ENCODE measurements around the gene CASP2. TPM values are rescaled to one million over a fixed set of nuclear protein-coding genes. Genes with fewer than 3 reads are reported as not detected.
A peak's percentile ranks its signal among the peaks of the same experiment; 100 is the strongest.
"Not testable (repeated sequence)": the region's sequence is repeated elsewhere in the genome, so short reads cannot be mapped to it uniquely, and the experiment has no call there.

The CASP2 gene
- total and polyA plus RNA-seq, 2 of the 13 experiments (the other 11 are each of a cell fraction or from before 2014, with no cell fraction given): 10.2 to 13.7 TPM

DNA sequence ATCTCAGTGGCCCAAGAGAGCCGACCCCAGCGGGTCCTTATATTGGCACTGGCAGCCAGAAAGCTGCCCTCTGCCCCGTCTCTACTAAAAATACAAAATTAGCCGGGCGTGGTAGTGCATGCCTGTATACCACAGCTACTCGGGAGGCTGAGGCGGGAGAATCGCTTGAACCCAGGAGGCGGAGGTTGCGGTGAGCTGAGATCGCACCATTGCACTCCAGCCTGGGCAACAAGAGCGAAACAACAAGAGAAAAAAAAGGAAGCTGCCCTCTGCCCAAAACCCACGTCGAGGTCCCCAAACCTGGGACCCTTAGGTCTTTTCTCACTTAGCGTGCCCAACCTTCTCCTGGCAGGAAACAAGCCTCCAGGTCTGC lies 24.0 kb upstream of the CASP2 start:
- Histone ChIP-seq H3K9ac (ENCODE audit: insufficient read depth, low read depth, low read length) (peak overlapping the region; percentile 88), H3K27ac (ENCODE audit: extremely low read length, insufficient read depth, low read length) (peak overlapping the region; percentile 92), H3K4me3 (replicated peaks in 1 of 3; ENCODE audit: insufficient read depth in 1 of 3, low read depth in 2 of 3, low read length in 3 of 3) (peak overlapping the region; percentile 80 to 94 (median 94)), H3K4me1 (ENCODE audit: insufficient read depth, low read length) (peaks cover 35% of the 10 kb centered on the region), H3K79me2 (ENCODE audit: insufficient read depth, low read length) (peaks cover 12% of the 10 kb centered on the region), H3K36me3 (replicated peaks in 1 of 2; ENCODE audit: control insufficient read depth in 1 of 2, insufficient read depth in 2 of 2, low read length in 2 of 2) (peaks cover 4 to 18% of the 10 kb centered on the region in 2 experiments; a peak in 4 of 5 replicates), H3K4me2 (ENCODE audit: low read depth, low read length) (peak overlapping the region; percentile 77)
- intact Hi-C loops (cut with micrococcal nuclease; ENCODE audit: unreplicated experiment): loop anchor here (2.0 kb wide), 1 partner anchor 15 kb away; no protein-coding TSS in a partner anchor
- TF ChIP-seq ZNF883 (CRISPR knock-in tag; IDR thresholded peaks at IDR 0.05; ENCODE audit: not compliant biosample characterization) (peak; percentile 8), ZBTB38 (CRISPR knock-in tag; IDR thresholded peaks at IDR 0.05) (peak; percentile 71)
- BruUV-seq (replicated peaks); H3K27me3 ChIP-seq (ENCODE audit: control insufficient read depth in 1 of 2, insufficient read depth in 2 of 2, low read length in 2 of 2); H3K9me3 ChIP-seq (ENCODE audit: low read length); CTCF ChIA-PET (ENCODE audit: low intra/inter-chr PET ratio, low total read pairs); H2AFZ ChIP-seq (ENCODE audit: low read length); in situ Hi-C loops (cut with HindIII; ENCODE audit: extremely low pct_ligation_motif_present, low pct_unique_long_range_greater_than_20kb); ATAC-seq; DNase-seq (ENCODE audit: low spot score); H4K20me1 ChIP-seq (ENCODE audit: insufficient read depth, low read length); FAIRE-seq: not testable (repeated sequence)
- POLR2A ChIA-PET: interaction anchor here (1.2 to 3.6 kb wide), 10 partner anchors 15 to 129 kb away, joined by 5 to 44 read pairs (median 12); partner anchors contain the start of gene CASP2
- 69% methylated on average over 15 of the region's 15 CpGs for WGBS (ENCODE audit: low lambda C conversion rate)

DNA sequence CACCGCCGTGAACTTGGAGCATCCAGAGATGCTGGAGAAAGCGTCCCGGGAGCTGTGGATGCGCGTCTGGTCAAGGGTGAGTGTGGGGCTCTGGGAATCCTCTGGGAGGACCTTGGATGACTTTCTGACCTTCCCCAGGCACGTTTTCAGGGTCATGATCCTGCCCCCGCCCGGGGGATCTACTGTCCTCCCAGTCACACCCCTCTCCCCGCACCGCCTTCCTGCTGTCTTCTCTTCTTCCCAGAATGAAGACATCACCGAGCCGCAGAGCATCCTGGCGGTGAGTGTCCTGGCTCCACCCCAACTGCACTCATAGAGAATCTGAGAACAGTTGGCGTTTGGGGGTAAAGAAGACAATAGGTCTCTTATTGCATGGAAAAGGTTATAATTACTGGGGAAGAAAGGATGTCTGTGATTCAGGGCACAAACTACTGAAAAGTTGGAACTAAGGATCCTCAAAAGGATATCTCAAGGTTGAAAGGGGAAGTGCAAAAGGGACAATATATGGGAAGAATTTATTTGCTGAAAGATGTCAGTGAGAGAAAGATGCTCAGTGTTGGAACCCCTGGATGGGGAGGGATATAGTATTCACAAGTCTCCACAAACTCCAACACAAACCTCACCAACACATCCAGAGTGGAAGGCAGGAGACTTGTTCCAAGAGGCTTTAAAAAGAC lies 23.0 kb upstream of the CASP2 start:
- intact Hi-C loops (cut with micrococcal nuclease; ENCODE audit: unreplicated experiment) (loop anchor here (2.0 kb wide), 1 partner anchor 14 kb away; no protein-coding TSS in a partner anchor), in situ Hi-C loops (cut with HindIII; ENCODE audit: extremely low pct_ligation_motif_present, low pct_unique_long_range_greater_than_20kb) (no loop called here)
- Histone ChIP-seq H3K9ac (ENCODE audit: insufficient read depth, low read depth, low read length) (no peak overlapping the region), H3K27ac (ENCODE audit: extremely low read length, insufficient read depth, low read length) (no peak overlapping the region), H3K36me3 (replicated peaks in 1 of 2; ENCODE audit: control insufficient read depth in 1 of 2, insufficient read depth in 2 of 2, low read length in 2 of 2) (peaks cover 5 to 23% of the 10 kb centered on the region in 2 experiments; a peak in 4 of 5 replicates), H3K4me1 (ENCODE audit: insufficient read depth, low read length) (peaks cover 27% of the 10 kb centered on the region), H4K20me1 (ENCODE audit: insufficient read depth, low read length) (no peaks in the 10 kb centered on the region), H2AFZ (ENCODE audit: low read length) (no peak overlapping the region), H3K4me2 (ENCODE audit: low read depth, low read length) (peak overlapping the region; percentile 77), H3K79me2 (ENCODE audit: insufficient read depth, low read length) (peaks cover 12% of the 10 kb centered on the region), H3K27me3 (ENCODE audit: control insufficient read depth in 1 of 2, insufficient read depth in 2 of 2, low read length in 2 of 2) (no peaks in the 10 kb centered on the region; a peak in 1 of 5 replicates), H3K9me3 (ENCODE audit: low read length) (no peaks in the 10 kb centered on the region), H3K4me3 (replicated peaks in 1 of 3; ENCODE audit: insufficient read depth in 1 of 3, low read depth in 2 of 3, low read length in 3 of 3) (no peak overlapping the region)
- POLR2A ChIA-PET: interaction anchor here (3.6 kb wide), 1 partner anchor 22 kb away, joined by 44 read pairs; the partner anchor contains the start of gene CASP2
- BruUV-seq (replicated peaks): no TSS peak
- ATAC-seq (no peak), DNase-seq (ENCODE audit: low spot score) (no peak), FAIRE-seq (no peak)
- WGBS (ENCODE audit: low lambda C conversion rate): 91% methylated on average over 7 of the region's 15 CpGs
- CTCF ChIA-PET (ENCODE audit: low intra/inter-chr PET ratio, low total read pairs): no interaction called here
- no peak for TF ChIP-seq ZNF800 (CRISPR knock-in tag; IDR thresholded peaks at IDR 0.05)
- TF ChIP-seq ZFP37 (CRISPR knock-in tag; IDR thresholded peaks at IDR 0.05; ENCODE audit: borderline replicate concordance): no peak
- TF ChIP-seq KDM6A (CRISPR knock-in tag; IDR thresholded peaks at IDR 0.05; ENCODE audit: low read depth): no peak
- no peak for TF ChIP-seq KMT2B (CRISPR knock-in tag; IDR thresholded peaks at IDR 0.05)
- no peak for TF ChIP-seq RBM22 (optimal IDR thresholded peaks at IDR 0.05; ENCODE audit: low read length)
- TF ChIP-seq ZNF326 (CRISPR knock-in tag; IDR thresholded peaks at IDR 0.05; ENCODE audit: borderline replicate concordance): no peak
- TF ChIP-seq ZNF773 (CRISPR knock-in tag; IDR thresholded peaks at IDR 0.05; ENCODE audit: borderline replicate concordance): no peak
- no peak for TF ChIP-seq ZNF275 (CRISPR knock-in tag; IDR thresholded peaks at IDR 0.05; ENCODE audit: borderline replicate concordance)
- TF ChIP-seq RAD21 (CRISPR knock-in tag; IDR thresholded peaks at IDR 0.05): no peak
- no peak for TF ChIP-seq HOXA7 (CRISPR knock-in tag; IDR thresholded peaks at IDR 0.05)
- TF ChIP-seq ZNF570 (CRISPR knock-in tag; IDR thresholded peaks at IDR 0.05; ENCODE audit: borderline replicate concordance): no peak
- TF ChIP-seq HNRNPL (IDR thresholded peaks at IDR 0.05; ENCODE audit: low read depth, low read length): no peak
- TF ChIP-seq, protein P1, sequence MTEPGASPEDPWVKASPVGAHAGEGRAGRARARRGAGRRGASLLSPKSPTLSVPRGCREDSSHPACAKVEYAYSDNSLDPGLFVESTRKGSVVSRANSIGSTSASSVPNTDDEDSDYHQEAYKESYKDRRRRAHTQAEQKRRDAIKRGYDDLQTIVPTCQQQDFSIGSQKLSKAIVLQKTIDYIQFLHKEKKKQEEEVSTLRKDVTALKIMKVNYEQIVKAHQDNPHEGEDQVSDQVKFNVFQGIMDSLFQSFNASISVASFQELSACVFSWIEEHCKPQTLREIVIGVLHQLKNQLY (CRISPR knock-in tag; IDR thresholded peaks at IDR 0.05): no peak
